HEK293 (cell line): ENCODE measurements around the gene CASP7.

Experiments
- CTCF ChIA-PET: fragments of 350-600 bp; formaldehyde crosslinking; extraction: SDS; loops from one replicate; lab custom pipeline; 2021; ENCODE audit warnings: antibody characterized with exemption; lab: Yijun Ruan, JAX
- POLR2A ChIA-PET: fragments of 300-600 bp; formaldehyde crosslinking; extraction: SDS; loops from one replicate; lab custom pipeline; 2020; ENCODE audit warnings: antibody characterized with exemption, inconsistent platforms; lab: Yijun Ruan, JAX
- H3K27ac ChIP-seq: fragments of 200-500 bp; sonication (Bioruptor generic); 2 replicates; pipeline ENCODE4 v1.5.1; 2014; ENCODE audit warnings: low read depth, low read length, control low read depth, inconsistent platforms; ENCODE audit errors: extremely low read depth
- H3K36me3 ChIP-seq, 2 experiments: fragments of 200-500 bp in 1 of 2; sonication (Bioruptor generic) in 1 of 2; 1 replicate in 1 of 2; 2 replicates in 1 of 2; pipeline ENCODE4 v1.5.1; 2014 to 2017; ENCODE audit warnings: inconsistent platforms in 2 of 2, low read length in 2 of 2; ENCODE audit not compliant: control insufficient read depth in 2 of 2, insufficient read depth in 1 of 2
- H3K4me1 ChIP-seq: fragments of 200-500 bp; sonication (Bioruptor generic); 2 replicates; pipeline ENCODE4 v1.5.1; 2014; ENCODE audit warnings: mild to moderate bottlenecking, low read length, inconsistent platforms; ENCODE audit not compliant: control insufficient read depth, insufficient read depth
- H3K4me3 ChIP-seq: 2 replicates; pipeline ENCODE4 v1.5.1; 2011; ENCODE audit warnings: low read depth, mild to moderate bottlenecking, control low read depth, low read length, moderate library complexity
- H3K9me3 ChIP-seq: fragments of 200-500 bp; sonication (Bioruptor generic); 2 replicates; pipeline ENCODE4 v1.5.1; 2014; ENCODE audit warnings: low read depth, low read length, inconsistent platforms; ENCODE audit not compliant: control insufficient read depth, insufficient read depth
- KLF7 ChIP-seq: fragments of 450-650 bp; formaldehyde crosslinking; IDR thresholded peaks from 2 replicates; pipeline ENCODE4 v1.5.1; 2016; ENCODE audit warnings: missing biosample characterization, missing genetic modification characterization, borderline replicate concordance
- SALL2 ChIP-seq: fragments of 450-650 bp; formaldehyde crosslinking; IDR thresholded peaks from 2 replicates; pipeline ENCODE4 v1.5.0; 2017; ENCODE audit warnings: missing biosample characterization, mild to moderate bottlenecking, missing genetic modification characterization, borderline replicate concordance
- SP7 ChIP-seq: fragments of 450-650 bp; formaldehyde crosslinking; IDR thresholded peaks from 2 replicates; pipeline ENCODE4 v1.5.1; 2016; ENCODE audit warnings: missing biosample characterization, missing genetic modification characterization
- YY1 ChIP-seq: fragments of 450-650 bp; formaldehyde crosslinking; IDR thresholded peaks from 2 replicates; pipeline ENCODE4 v1.5.1; 2018; ENCODE audit warnings: missing biosample characterization, missing genetic modification characterization
- ZBTB17 ChIP-seq: fragments of 450-650 bp; formaldehyde crosslinking; IDR thresholded peaks from 2 replicates; pipeline ENCODE4 v1.5.1; 2016; ENCODE audit warnings: missing biosample characterization, missing genetic modification characterization
- ZBTB20 ChIP-seq: fragments of 450-650 bp; formaldehyde crosslinking; IDR thresholded peaks from 2 replicates; pipeline ENCODE4 v1.5.1; 2016; ENCODE audit warnings: missing biosample characterization, missing genetic modification characterization
- ZBTB48 ChIP-seq: fragments of 450-650 bp; formaldehyde crosslinking; IDR thresholded peaks from 2 replicates; pipeline ENCODE4 v1.5.1; 2016; ENCODE audit warnings: missing biosample characterization, missing genetic modification characterization
- ZBTB7A ChIP-seq: fragments of 450-650 bp; formaldehyde crosslinking; IDR thresholded peaks from 2 replicates; pipeline ENCODE4 v1.5.1; 2016; ENCODE audit warnings: low read depth, missing biosample characterization, missing genetic modification characterization
- ZNF157 ChIP-seq: fragments of 450-650 bp; formaldehyde crosslinking; IDR thresholded peaks from 2 replicates; pipeline ENCODE4 v1.5.1; 2016; ENCODE audit warnings: missing biosample characterization, missing genetic modification characterization
- ZNF16 ChIP-seq: fragments of 450-650 bp; formaldehyde crosslinking; IDR thresholded peaks from 2 replicates; pipeline ENCODE4 v1.5.1; 2016; ENCODE audit warnings: low read depth, missing biosample characterization, missing genetic modification characterization
- ZNF350 ChIP-seq: fragments of 450-650 bp; formaldehyde crosslinking; IDR thresholded peaks from 2 replicates; pipeline ENCODE4 v1.5.0; 2017; ENCODE audit warnings: missing biosample characterization, mild to moderate bottlenecking, missing genetic modification characterization
- ZNF521 ChIP-seq: fragments of 450-650 bp; formaldehyde crosslinking; IDR thresholded peaks from 2 replicates; pipeline ENCODE4 v1.5.1; 2017; ENCODE audit warnings: missing biosample characterization, mild to moderate bottlenecking, missing genetic modification characterization
- ZNF76 ChIP-seq: fragments of 450-650 bp; formaldehyde crosslinking; IDR thresholded peaks from 2 replicates; pipeline ENCODE4; 2016; ENCODE audit warnings: low read depth, missing biosample characterization, missing genetic modification characterization, borderline replicate concordance
- ZNF785 ChIP-seq: fragments of 450-650 bp; formaldehyde crosslinking; IDR thresholded peaks from 2 replicates; pipeline ENCODE4 v1.5.1; 2016; ENCODE audit warnings: missing biosample characterization, missing genetic modification characterization
- ZNF791 ChIP-seq: fragments of 450-650 bp; formaldehyde crosslinking; IDR thresholded peaks from 2 replicates; pipeline ENCODE4 v1.5.1; 2016; ENCODE audit warnings: missing biosample characterization, missing genetic modification characterization
- ZSCAN23 ChIP-seq: fragments of 450-650 bp; formaldehyde crosslinking; IDR thresholded peaks from 2 replicates; pipeline ENCODE4 v1.5.1; 2016; ENCODE audit warnings: missing biosample characterization, missing genetic modification characterization
- TF ChIP-seq, protein P1 (sequence below): fragments of 450-650 bp; formaldehyde crosslinking; IDR thresholded peaks from 2 replicates; pipeline ENCODE4 v1.5.1; 2016; ENCODE audit warnings: missing biosample characterization, missing genetic modification characterization
- TF ChIP-seq, protein P2 (sequence below): fragments of 450-650 bp; formaldehyde crosslinking; IDR thresholded peaks from 2 replicates; pipeline ENCODE4 v1.5.1; 2016; ENCODE audit warnings: missing biosample characterization, missing genetic modification characterization, low read depth
- TF ChIP-seq, protein P3 (sequence below): fragments of 450-650 bp; formaldehyde crosslinking; IDR thresholded peaks from 2 replicates; pipeline ENCODE4 v1.5.1; 2016; ENCODE audit warnings: missing biosample characterization, missing genetic modification characterization
- TF ChIP-seq, protein P4 (sequence below): fragments of 450-650 bp; formaldehyde crosslinking; optimal IDR thresholded peaks from 2 replicates; pipeline ENCODE3; 2016; ENCODE audit warnings: missing biosample characterization, mild to moderate bottlenecking, missing genetic modification characterization
- TF ChIP-seq, protein P5 (sequence below): fragments of 450-650 bp; formaldehyde crosslinking; IDR thresholded peaks from 2 replicates; pipeline ENCODE4 v1.5.1; 2016; ENCODE audit warnings: missing biosample characterization, missing genetic modification characterization
- TF ChIP-seq, protein P6 (sequence below): fragments of 450-650 bp; formaldehyde crosslinking; conservative IDR thresholded peaks from 2 replicates; pipeline ENCODE4 v1.5.1; 2016; ENCODE audit warnings: low read depth, missing biosample characterization, missing genetic modification characterization
- TF ChIP-seq, protein P7 (sequence below): fragments of 450-650 bp; IDR thresholded peaks from 2 replicates; pipeline ENCODE4 v1.5.1; 2018; ENCODE audit warnings: missing biosample characterization, missing genetic modification characterization

CASP7 gene

DNA sequence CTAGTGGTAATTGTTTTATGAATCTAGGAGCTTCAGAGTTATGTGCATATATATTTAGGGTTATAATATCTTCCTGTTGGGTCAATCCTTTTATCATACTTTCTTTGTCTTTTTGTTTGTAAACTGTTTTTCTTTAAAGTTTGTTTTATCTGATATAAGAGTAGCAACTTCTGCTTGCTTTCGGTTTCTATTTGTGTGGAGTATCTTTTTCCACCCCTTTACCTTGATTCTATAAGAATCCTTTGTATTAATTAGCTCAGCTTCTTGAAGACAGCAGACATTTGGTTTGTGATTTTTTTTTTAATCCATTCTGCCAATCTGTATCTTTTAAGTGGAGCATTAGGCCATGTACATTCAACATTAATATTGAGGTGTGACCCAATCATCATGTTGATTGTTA is 9.3 kb downstream of the CASP7 start:
- peaks cover 3% of the 10 kb centered on the region; the same call in 1 of the 2 replicates for H3K9me3 ChIP-seq
- TF ChIP-seq, protein P1, sequence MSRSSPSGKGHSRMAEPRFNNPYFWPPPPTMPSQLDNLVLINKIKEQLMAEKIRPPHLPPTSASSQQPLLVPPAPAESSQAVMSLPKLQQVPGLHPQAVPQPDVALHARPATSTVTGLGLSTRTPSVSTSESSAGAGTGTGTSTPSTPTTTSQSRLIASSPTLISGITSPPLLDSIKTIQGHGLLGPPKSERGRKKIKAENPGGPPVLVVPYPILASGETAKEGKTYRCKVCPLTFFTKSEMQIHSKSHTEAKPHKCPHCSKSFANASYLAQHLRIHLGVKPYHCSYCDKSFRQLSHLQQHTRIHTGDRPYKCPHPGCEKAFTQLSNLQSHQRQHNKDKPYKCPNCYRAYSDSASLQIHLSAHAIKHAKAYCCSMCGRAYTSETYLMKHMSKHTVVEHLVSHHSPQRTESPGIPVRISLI (tag by site-specific recombination): no peak
- TF ChIP-seq ZBTB17 (tag by site-specific recombination): no peak
- TF ChIP-seq, protein P2, sequence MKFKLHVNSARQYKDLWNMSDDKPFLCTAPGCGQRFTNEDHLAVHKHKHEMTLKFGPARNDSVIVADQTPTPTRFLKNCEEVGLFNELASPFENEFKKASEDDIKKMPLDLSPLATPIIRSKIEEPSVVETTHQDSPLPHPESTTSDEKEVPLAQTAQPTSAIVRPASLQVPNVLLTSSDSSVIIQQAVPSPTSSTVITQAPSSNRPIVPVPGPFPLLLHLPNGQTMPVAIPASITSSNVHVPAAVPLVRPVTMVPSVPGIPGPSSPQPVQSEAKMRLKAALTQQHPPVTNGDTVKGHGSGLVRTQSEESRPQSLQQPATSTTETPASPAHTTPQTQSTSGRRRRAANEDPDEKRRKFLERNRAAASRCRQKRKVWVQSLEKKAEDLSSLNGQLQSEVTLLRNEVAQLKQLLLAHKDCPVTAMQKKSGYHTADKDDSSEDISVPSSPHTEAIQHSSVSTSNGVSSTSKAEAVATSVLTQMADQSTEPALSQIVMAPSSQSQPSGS (tag by site-specific recombination): no peak
- no peak for TF ChIP-seq SP7 (tag by site-specific recombination)
- TF ChIP-seq, protein P3, sequence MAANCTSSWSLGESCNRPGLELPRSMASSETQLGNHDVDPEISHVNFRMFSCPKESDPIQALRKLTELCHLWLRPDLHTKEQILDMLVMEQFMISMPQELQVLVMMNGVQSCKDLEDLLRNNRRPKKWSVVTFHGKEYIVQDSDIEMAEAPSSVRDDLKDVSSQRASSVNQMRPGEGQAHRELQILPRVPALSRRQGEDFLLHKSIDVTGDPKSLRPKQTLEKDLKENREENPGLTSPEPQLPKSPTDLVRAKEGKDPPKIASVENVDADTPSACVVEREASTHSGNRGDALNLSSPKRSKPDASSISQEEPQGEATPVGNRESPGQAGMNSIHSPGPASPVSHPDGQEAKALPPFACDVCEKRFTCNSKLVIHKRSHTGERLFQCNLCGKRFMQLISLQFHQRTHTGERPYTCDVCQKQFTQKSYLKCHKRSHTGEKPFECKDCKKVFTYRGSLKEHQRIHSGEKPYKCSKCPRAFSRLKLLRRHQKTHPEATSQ (tag by site-specific recombination): no peak
- TF ChIP-seq ZNF521 (tag by site-specific recombination): no peak
- TF ChIP-seq ZNF791 (tag by site-specific recombination): no peak
- TF ChIP-seq, protein P4, sequence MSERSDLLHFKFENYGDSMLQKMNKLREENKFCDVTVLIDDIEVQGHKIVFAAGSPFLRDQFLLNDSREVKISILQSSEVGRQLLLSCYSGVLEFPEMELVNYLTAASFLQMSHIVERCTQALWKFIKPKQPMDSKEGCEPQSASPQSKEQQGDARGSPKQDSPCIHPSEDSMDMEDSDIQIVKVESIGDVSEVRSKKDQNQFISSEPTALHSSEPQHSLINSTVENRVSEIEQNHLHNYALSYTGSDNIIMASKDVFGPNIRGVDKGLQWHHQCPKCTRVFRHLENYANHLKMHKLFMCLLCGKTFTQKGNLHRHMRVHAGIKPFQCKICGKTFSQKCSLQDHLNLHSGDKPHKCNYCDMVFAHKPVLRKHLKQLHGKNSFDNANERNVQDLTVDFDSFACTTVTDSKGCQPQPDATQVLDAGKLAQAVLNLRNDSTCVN (tag by site-specific recombination): no peak
- TF ChIP-seq, protein P5, sequence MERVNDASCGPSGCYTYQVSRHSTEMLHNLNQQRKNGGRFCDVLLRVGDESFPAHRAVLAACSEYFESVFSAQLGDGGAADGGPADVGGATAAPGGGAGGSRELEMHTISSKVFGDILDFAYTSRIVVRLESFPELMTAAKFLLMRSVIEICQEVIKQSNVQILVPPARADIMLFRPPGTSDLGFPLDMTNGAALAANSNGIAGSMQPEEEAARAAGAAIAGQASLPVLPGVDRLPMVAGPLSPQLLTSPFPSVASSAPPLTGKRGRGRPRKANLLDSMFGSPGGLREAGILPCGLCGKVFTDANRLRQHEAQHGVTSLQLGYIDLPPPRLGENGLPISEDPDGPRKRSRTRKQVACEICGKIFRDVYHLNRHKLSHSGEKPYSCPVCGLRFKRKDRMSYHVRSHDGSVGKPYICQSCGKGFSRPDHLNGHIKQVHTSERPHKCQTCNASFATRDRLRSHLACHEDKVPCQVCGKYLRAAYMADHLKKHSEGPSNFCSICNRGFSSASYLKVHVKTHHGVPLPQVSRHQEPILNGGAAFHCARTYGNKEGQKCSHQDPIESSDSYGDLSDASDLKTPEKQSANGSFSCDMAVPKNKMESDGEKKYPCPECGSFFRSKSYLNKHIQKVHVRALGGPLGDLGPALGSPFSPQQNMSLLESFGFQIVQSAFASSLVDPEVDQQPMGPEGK (tag by site-specific recombination): no peak
- no peak for TF ChIP-seq ZBTB20 (tag by site-specific recombination)
- no peak for TF ChIP-seq ZNF157 (tag by site-specific recombination)
- TF ChIP-seq, protein P6, sequence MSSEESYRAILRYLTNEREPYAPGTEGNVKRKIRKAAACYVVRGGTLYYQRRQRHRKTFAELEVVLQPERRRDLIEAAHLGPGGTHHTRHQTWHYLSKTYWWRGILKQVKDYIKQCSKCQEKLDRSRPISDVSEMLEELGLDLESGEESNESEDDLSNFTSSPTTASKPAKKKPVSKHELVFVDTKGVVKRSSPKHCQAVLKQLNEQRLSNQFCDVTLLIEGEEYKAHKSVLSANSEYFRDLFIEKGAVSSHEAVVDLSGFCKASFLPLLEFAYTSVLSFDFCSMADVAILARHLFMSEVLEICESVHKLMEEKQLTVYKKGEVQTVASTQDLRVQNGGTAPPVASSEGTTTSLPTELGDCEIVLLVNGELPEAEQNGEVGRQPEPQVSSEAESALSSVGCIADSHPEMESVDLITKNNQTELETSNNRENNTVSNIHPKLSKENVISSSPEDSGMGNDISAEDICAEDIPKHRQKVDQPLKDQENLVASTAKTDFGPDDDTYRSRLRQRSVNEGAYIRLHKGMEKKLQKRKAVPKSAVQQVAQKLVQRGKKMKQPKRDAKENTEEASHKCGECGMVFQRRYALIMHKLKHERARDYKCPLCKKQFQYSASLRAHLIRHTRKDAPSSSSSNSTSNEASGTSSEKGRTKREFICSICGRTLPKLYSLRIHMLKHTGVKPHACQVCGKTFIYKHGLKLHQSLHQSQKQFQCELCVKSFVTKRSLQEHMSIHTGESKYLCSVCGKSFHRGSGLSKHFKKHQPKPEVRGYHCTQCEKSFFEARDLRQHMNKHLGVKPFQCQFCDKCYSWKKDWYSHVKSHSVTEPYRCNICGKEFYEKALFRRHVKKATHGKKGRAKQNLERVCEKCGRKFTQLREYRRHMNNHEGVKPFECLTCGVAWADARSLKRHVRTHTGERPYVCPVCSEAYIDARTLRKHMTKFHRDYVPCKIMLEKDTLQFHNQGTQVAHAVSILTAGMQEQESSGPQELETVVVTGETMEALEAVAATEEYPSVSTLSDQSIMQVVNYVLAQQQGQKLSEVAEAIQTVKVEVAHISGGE: no peak
- no peak overlapping the region for H3K4me3 ChIP-seq
- CTCF ChIA-PET: interaction anchor here (1.6 kb wide), 1 partner anchor 9 kb away, joined by 5 read pairs; the partner anchor contains the start of gene CASP7
- no peak overlapping the region for H3K27ac ChIP-seq
- POLR2A ChIA-PET: no interaction called here
- H3K36me3 ChIP-seq: peaks cover 1 to 12% of the 10 kb centered on the region in 2 experiments; a peak in 1 of 3 replicates
- H3K4me1 ChIP-seq: no peaks in the 10 kb centered on the region; the same call in 1 of the 2 replicates

DNA sequence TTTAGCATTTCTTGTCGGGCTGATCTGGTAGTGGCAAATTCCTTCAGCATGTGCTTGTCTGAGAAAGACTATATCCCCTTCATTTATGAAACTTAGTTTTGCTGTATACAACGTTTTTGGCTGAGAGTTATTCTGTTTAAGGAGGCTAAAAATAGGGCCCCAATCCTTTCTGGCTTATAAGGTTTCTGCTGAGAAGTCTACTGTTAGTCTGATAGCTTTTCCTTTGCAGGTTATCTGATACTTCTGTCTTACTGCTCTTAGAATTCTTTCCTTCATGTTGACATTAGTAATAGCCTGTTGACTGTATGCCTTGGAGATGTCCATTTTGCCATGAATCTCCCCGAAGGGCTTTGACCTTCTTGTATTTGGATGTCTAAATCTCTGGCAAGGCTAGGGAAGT is 9.9 kb downstream of the CASP7 start:
- Histone ChIP-seq H3K4me3 (no peak overlapping the region), H3K36me3 (peaks cover 0 to 12% of the 10 kb centered on the region in 2 experiments; a peak in 1 of 3 replicates), H3K27ac (no peak overlapping the region), H3K4me1 (no peaks in the 10 kb centered on the region; the same call in 1 of the 2 replicates), H3K9me3 (peaks cover 3% of the 10 kb centered on the region; the same call in 1 of the 2 replicates)
- ChIA-PET POLR2A (no interaction called here), CTCF (interaction anchor here (1.6 kb wide), 1 partner anchor 10 kb away, joined by 5 read pairs; the partner anchor contains the start of gene CASP7)
- TF ChIP-seq ZNF785 (tag by site-specific recombination) (no peak), ZNF350 (tag by site-specific recombination) (no peak), ZBTB7A (tag by site-specific recombination) (no peak), SALL2 (tag by site-specific recombination) (no peak), ZNF76 (tag by site-specific recombination) (no peak), ZBTB48 (tag by site-specific recombination) (no peak), ZNF16 (tag by site-specific recombination) (no peak), KLF7 (tag by site-specific recombination) (no peak), YY1 (tag by site-specific recombination) (no peak), ZSCAN23 (no peak)
- TF ChIP-seq, protein P7, sequence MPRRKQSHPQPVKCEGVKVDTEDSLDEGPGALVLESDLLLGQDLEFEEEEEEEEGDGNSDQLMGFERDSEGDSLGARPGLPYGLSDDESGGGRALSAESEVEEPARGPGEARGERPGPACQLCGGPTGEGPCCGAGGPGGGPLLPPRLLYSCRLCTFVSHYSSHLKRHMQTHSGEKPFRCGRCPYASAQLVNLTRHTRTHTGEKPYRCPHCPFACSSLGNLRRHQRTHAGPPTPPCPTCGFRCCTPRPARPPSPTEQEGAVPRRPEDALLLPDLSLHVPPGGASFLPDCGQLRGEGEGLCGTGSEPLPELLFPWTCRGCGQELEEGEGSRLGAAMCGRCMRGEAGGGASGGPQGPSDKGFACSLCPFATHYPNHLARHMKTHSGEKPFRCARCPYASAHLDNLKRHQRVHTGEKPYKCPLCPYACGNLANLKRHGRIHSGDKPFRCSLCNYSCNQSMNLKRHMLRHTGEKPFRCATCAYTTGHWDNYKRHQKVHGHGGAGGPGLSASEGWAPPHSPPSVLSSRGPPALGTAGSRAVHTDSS (tag by site-specific recombination): no peak
